ENCODE data around the gene ANKS1A.

The ANKS1A gene

DNA sequence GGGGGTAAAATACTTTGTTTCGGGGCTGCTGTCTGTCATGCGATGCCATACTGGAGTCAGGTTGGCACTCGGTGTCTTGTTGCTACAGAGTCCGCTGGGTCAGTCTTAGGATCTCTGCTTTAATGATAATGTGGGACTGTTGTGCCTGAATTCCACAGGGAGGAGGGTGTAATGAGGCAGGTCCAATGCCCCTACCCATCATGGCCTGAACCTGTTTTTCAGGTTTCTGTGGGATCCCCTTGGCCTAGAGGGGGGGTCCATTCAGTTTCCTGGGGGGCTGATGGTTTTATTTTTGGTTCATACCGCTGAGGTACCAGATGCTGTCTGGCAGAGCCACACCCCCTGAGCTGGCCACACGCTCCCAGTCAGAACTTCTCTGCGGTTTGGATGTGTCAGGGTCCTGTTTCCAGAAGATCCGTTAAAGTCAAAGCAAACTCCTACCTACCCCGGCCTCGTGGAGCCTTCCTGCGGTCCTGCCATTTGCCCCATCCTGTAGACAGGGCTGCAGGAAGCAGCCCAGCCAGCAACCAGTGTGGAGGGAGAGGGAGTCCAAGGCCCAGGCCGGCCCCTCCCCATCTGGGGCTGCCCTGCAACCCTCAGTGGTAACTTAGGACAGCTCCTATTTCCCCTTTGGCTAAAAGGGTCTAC is 182.4 kb downstream of the ANKS1A start:
- FAIRE-seq (no peak), DNase-seq (ENCODE audit: insufficient read length, low spot score) (no peak)
- TF ChIP-seq, protein P1, sequence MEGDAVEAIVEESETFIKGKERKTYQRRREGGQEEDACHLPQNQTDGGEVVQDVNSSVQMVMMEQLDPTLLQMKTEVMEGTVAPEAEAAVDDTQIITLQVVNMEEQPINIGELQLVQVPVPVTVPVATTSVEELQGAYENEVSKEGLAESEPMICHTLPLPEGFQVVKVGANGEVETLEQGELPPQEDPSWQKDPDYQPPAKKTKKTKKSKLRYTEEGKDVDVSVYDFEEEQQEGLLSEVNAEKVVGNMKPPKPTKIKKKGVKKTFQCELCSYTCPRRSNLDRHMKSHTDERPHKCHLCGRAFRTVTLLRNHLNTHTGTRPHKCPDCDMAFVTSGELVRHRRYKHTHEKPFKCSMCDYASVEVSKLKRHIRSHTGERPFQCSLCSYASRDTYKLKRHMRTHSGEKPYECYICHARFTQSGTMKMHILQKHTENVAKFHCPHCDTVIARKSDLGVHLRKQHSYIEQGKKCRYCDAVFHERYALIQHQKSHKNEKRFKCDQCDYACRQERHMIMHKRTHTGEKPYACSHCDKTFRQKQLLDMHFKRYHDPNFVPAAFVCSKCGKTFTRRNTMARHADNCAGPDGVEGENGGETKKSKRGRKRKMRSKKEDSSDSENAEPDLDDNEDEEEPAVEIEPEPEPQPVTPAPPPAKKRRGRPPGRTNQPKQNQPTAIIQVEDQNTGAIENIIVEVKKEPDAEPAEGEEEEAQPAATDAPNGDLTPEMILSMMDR (IDR thresholded peaks at IDR 0.05; ENCODE audit: insufficient read depth, missing control alignments) = no peak

DNA sequence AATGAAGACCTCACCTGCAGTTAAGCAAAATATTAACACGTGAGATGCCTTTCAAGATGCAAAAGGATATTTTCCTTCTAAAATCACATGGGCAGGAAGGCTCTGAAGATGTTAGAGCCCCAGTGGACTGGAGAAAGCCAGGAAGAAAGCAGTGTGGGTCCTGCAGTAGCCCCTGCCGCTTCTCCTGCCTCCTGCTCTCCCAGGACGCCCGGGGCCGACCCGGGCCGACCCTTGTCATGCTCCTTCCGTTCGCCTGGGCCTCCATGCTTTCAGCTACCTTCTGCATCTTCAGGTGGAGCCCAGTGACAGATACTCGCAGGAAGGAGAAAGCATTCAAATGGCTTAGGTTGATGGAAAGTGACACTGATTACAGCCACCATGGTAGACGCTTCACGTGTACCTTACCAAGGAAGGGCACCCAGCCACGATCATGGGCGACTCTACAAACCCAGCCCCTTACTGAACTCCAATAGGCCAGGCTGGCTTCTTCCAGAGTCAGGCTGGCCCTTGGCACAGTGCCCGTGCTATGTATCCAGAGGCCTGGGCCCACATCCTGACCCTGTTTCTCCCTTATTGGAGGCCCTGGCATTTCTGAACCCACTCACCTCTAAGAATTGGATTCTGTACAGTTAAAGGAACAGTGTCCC is 183.1 kb downstream of the ANKS1A start:
- TF ChIP-seq, protein P1 (IDR thresholded peaks at IDR 0.05; ENCODE audit: insufficient read depth, missing control alignments) = no peak
- FAIRE-seq (no peak), DNase-seq (ENCODE audit: insufficient read length, low spot score) (no peak)

DNA sequence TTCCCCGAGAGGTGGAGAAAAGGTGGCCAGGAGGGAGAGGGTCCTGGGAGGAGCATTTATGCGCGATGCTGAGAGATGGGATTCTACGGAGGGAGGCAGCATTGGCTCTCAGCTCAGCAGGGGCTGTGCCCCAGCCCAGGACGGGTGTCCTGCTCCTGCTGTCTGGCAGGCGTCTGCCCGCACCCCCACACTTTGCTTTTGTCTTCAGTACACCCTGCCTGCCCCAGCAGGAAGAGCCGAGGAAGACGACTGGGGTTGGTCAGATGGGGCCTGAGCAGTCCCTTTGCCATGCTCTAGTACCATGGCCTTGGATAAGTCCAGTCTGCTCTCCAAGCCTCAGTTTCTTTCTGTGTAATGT is 183.6 kb downstream of the ANKS1A start:
- FAIRE-seq (no peak), DNase-seq (ENCODE audit: insufficient read length, low spot score) (no peak)
- TF ChIP-seq, protein P1 (IDR thresholded peaks at IDR 0.05; ENCODE audit: insufficient read depth, missing control alignments) = no peak

DNA sequence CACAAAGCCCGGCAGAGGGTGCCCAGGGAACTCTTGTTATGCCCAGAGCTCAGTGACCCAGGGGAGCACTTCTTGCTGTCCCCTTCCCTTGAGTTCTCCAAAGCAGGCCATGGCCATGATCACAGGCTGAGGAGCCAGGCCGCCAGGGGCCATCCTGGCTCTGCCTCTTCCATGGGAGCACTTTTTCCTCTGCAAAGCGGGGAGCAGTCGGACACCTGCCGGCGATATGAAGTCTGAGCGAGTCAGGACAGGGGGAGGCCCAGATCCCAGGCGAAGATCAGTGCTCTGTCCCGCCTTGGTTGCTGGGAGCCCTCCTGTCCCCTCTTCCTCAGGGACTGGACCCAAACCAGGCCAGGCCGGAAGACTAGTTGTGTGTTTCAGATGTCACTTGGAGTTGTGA is 184.2 kb downstream of the ANKS1A start:
- TF ChIP-seq, protein P1 (IDR thresholded peaks at IDR 0.05; ENCODE audit: insufficient read depth, missing control alignments) = no peak
- FAIRE-seq (no peak), DNase-seq (ENCODE audit: insufficient read length, low spot score) (no peak)

DNA sequence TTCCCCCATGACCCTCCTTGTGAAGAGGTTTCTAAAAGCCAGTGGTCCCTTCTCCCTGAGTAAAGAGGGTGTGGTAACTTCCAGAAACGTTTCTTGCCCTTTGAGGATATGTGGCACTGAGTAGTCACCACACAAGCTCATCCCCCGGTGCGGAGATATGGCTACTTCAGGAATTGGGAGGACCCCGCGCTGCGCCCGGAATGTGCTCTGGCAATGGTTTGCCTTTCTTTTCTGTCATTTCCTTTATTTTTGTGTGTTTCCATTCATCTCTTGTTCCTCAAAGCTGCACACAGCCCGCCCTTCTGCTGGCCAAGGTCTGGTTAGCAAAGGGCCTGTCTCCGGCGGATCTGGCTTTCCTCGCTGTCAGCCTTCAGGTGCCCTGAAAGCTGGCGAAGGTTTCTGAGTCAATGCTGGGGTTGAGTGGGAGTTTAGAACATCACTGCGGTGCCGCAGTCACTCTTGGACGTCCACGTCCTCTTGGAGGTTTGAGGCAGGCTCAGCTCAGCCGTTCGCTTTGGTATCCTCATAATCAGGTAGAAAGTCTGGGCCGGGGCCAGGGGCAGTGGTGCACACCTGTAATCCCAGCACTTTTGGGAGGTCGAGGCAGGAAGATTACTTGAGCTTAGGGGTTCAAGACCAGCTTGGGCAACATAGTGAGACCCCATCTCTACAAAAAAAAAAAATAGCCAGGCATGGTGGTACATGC is 184.9 kb downstream of the ANKS1A start:
- TF ChIP-seq, protein P1 (IDR thresholded peaks at IDR 0.05; ENCODE audit: insufficient read depth, missing control alignments) = no peak
- DNase-seq (ENCODE audit: insufficient read length, low spot score) (no peak), FAIRE-seq (no peak)

DNA sequence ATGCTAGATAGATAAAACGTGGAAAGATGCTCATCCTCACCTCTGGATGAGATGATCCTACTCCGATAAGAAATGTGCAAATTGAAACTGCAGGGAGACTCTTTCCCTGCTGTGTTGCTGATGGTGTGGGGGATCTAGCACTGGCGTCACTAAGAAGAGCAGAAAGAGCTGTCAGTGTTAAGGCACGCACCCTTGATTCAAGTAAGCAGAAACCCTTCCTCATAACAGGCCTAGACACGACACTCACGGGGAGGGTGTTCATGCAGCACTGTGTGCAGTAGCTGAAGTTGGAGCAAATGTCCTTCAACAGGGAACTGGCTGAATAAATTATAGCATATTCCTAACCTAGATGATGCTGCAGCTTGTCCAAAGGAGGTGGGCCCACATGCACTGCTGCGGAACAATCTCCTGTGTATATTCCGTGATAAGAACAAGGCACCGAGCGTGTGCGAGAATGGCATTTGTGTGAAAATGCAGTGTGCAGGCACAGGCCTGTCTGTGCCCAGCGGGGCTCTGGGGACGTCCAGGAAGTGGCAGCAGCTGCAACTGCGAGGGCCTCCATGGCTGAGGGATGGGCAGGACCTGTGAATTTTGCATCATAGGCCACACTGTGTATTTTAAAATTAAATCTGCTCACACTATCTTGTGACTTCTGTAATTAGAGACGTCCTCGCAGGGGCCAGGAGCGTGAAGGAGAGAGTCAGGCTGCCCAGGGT is 188.1 kb downstream of the ANKS1A start:
- TF ChIP-seq, protein P1 (IDR thresholded peaks at IDR 0.05; ENCODE audit: insufficient read depth, missing control alignments) = no peak

More for the DNA sequence above, 188.1 kb downstream of the ANKS1A start:
- DNase-seq (ENCODE audit: insufficient read length, low spot score) (no peak), FAIRE-seq (no peak)
